Stomach (tissue), 4 donors: ENCODE measurements around the gene TUSC2.

Experiments
- CTCF ChIP-seq, 7 experiments: fragments of 450-650 bp in 4 of 7; fragments of 200-600 bp in 3 of 7; sonication (generic) in 3 of 7; IDR thresholded peaks; one replicate each; pipeline ENCODE4 v1.5.1; 2016 to 2019; ENCODE audit warnings: antibody characterized with exemption in 7 of 7, control low read depth in 2 of 7, mild to moderate bottlenecking in 1 of 7
- POLR2A ChIP-seq, 4 donors: fragments of 450-650 bp; IDR thresholded peaks; one replicate each; pipeline ENCODE4 v1.6.1; 2016; ENCODE audit warnings: antibody characterized with exemption in 4 of 4, control low read depth in 2 of 4, mild to moderate bottlenecking in 1 of 4, moderate library complexity in 1 of 4
- POLR2AphosphoS5 ChIP-seq, 3 donors: sonication (generic); formaldehyde crosslinking; IDR thresholded peaks; one replicate each; pipeline ENCODE4 v1.6.1; 2016; ENCODE audit warnings: antibody characterized with exemption in 3 of 3

GRCh38 chr3:50345586-50346234, 17.7 kb upstream of the TUSC2 start, which contains the start of gene ZMYND10:
- no peak for TF ChIP-seq POLR2A (IDR thresholded peaks at IDR 0.05)
- peak in 1 of 3 donors; percentile 28 for TF ChIP-seq POLR2AphosphoS5 (IDR thresholded peaks at IDR 0.05)
- no peak for TF ChIP-seq CTCF (IDR thresholded peaks at IDR 0.05)
